AG09319 (cell line): ENCODE results near the gene MEGF11.

ENCODE experiments used
- DNase-seq: peaks from one replicate; pipeline ENCODE4 v3.0.0-alpha.2; 2010; ENCODE audit warnings: low read depth; ENCODE audit errors: extremely low read depth
- TF ChIP-seq, protein P1 (sequence below): IDR thresholded peaks from 2 replicates; pipeline ENCODE4 v1.5.1; 2011; ENCODE audit warnings: low read depth, mild to moderate bottlenecking, inconsistent platforms, low read length, moderate library complexity

MEGF11 gene

DNA sequence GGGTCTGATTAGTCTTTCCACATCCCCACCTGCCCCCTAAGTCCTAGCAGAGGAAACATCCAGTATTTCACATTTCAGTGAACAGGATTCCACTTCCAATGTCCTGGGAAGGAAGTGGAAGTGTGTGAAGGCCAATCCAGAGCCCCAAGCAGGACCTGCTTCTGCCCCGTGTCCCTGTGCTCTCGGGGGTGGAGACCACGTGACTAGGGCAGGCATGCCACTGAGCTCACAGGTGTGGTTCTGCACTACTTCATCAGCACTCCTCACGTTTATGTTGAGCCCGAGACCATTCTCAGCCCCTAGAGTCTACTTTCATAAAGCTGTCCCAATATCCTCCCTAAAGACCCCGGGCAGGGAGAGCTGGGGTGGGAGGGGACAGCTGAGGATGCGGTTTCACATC lies 299.9 kb downstream of the MEGF11 start:
- no peak for DNase-seq
- TF ChIP-seq, protein P1, sequence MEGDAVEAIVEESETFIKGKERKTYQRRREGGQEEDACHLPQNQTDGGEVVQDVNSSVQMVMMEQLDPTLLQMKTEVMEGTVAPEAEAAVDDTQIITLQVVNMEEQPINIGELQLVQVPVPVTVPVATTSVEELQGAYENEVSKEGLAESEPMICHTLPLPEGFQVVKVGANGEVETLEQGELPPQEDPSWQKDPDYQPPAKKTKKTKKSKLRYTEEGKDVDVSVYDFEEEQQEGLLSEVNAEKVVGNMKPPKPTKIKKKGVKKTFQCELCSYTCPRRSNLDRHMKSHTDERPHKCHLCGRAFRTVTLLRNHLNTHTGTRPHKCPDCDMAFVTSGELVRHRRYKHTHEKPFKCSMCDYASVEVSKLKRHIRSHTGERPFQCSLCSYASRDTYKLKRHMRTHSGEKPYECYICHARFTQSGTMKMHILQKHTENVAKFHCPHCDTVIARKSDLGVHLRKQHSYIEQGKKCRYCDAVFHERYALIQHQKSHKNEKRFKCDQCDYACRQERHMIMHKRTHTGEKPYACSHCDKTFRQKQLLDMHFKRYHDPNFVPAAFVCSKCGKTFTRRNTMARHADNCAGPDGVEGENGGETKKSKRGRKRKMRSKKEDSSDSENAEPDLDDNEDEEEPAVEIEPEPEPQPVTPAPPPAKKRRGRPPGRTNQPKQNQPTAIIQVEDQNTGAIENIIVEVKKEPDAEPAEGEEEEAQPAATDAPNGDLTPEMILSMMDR, result no peak

DNA sequence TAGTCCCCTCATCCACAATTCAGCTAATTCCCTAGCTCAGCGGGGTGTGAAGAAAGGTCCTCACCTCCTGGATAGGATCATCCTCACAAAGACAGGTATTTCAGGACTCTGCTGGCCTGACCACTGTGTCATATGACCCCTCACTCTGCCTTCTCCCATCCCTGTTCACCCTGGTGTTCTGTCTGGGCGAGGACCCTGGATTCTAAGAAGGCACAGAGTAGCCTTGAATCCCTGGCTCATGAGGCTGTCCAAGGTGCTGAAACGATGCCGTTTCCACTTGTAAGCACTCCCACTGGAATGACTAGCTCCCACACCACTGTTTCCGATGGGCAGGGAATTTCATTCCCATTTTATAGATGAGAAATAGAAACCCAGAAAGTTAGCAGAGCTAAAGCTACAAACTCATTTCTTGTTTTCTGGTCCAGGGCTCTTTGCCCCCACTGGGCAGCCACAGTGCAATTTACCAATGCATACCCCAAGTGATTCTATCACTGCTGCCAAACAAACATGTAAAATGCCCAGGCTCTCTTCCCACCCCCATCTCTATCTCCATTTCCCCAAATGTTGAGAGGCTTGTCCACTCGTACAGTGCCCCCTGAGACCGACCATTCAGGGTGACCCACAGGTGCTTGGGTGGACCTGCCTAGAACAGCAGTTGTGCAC lies 301.0 kb downstream of the MEGF11 start:
- TF ChIP-seq, protein P1, result no peak
- no peak for DNase-seq

DNA sequence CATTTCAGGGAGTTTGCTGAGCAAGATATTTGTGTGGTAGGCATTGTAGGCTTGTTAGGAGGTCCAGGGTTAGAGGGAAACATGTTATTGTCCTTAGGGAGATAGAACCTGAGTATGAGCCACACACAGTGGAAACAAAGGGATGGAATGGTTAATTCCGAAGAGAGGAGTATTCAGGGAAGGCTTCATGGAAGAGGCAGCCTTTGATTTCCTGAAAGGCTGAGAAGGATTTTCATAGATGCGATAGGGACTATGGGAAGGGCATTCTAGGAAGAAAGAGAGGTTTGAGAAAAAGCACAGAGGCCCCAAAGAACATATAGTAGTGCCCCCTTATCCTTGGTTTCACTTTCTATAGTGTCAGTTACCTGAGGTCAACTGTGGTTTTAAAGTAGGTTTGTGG lies 302.5 kb downstream of the MEGF11 start:
- TF ChIP-seq, protein P1, result no peak

DNA sequence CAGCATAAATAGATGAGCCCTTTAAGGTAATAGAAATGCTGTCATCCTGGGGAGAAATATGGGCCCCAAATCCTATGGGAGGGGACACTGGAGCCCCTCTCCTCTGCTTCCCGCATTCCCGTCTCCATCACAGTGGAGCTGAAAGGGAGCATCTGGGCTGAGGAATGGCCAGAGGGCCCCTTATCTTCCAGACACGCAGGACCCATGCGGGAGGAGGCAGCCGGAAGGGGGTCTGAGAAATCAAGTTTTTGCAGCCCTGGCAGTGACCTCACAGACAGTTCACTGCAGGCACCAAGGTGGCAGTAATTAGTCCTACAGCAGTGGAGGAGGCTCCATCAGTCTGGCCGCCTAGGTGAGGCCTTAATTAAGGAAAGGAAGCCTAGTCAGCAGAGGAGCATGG lies 304.1 kb downstream of the MEGF11 start:
- TF ChIP-seq, protein P1, result no peak
- DNase-seq, result no peak

More for the DNA sequence above, 302.5 kb downstream of the MEGF11 start:
- no peak for DNase-seq

DNA sequence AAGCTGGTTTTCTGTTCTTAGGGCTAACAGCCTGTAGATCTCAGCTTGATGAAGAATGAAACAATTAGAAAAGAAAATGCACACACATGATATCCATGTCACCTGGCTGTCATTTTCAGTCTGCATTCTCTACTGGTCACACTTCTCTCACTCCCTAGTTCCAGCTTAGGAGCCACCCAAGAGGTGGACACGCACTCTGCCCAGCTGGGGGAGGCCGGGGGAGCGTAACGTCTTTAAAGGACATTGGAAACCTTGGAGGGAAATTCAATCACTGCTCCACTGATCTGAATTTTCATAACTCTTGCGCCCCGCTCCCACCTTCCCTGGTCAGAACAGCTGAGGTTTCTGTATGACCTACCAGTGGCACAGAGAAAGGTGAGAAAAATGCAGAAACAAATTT lies 304.5 kb downstream of the MEGF11 start:
- DNase-seq, result no peak

DNA sequence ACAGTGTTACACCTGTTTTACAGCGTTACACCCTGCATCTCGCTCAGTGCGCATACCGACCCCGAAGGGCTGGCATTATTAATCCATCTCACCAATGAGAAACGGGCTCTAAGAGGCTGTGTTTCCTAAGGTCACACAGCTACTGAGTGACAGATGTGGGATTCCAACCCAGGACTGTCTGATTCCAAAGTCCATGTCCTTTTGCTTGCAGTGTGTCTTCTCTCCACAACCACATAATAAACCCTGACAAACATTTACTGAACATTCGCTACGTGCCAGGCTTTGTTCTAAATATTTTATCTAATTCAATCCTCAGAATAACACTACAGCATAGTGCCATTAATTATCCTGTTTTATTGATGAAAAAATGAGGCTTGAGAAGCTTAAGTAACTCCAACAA lies 305.2 kb downstream of the MEGF11 start:
- TF ChIP-seq, protein P1, result no peak
- no peak for DNase-seq

More for the DNA sequence above, 304.5 kb downstream of the MEGF11 start:
- TF ChIP-seq, protein P1, result no peak

DNA sequence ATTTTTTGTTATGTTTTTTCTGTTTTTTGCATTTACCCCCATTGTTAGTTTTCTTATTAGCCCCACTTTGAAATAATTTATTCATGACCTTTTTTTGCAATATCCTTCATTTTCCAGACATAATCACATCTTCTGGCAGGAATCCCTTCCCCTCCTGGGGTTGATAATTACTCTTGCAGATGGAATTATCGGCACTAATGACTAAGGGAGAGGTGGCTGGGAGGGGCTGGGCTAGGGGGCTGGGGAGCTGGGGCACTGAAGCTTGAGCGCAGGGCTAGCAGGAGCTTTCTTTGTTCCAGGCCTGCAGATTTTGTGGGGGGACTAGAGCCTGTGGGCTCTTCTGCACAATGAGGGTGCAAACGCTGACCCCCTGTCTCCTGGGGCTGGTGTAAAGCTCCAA lies 306.5 kb downstream of the MEGF11 start:
- TF ChIP-seq, protein P1, result no peak
- no peak for DNase-seq
